ENCODE measurements around the gene PALD1. TPM values are rescaled to one million over a fixed set of nuclear protein-coding genes. Genes with fewer than 3 reads are reported as not detected.

Gene PALD1
- total and polyA plus RNA-seq, 9 of the 15 experiments (the other 6 are each of a cell fraction or from before 2014, with no cell fraction given), result 0.03 to 0.29 (median 0.09) TPM; not detected in 2

DNA sequence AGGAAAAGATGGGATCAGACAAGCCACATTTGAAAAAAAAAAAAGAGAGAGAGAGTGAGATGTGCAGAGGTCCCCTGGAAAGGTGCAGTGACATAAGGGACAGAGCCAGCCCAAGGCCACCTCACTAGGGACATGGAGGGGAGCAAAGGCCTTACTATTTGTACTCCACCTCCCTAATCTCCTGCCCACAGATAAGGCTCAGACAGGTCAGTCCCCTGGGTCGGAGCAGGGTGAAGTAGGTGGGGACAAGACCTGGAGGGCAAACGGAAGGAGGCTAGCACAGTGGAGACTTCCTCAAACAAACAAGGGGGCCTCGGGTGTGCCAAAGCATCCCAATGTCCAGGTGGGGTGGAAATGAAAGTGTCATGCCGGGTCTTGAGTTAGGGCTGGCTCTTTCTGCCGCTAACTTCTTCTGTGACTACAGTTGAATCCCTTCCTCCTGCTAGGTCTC lies 117.0 kb downstream of the PALD1 start:
- DNase-seq (ENCODE audit: extremely low read depth in 1 of 4, low spot score in 3 of 4) (peak; percentile 57 to 75 (median 64)), ATAC-seq (peak; percentile 61), FAIRE-seq (peak; percentile 37)
- 9% methylated on average over 5 of the region's 5 CpGs for WGBS (ENCODE audit: insufficient coverage, low coverage, missing lambda C conversion rate)
- Histone ChIP-seq H3K9me3 (replicated peaks; ENCODE audit: control insufficient read depth, insufficient read depth, low read depth, low read length) (no peaks in the 10 kb centered on the region), H3K27me3 (ENCODE audit: control insufficient read depth in 2 of 2, insufficient read depth in 2 of 2, low read length in 2 of 2) (no peaks in the 10 kb centered on the region), H4K20me1 (replicated peaks; ENCODE audit: control insufficient read depth, insufficient read depth, low read length) (no peaks in the 10 kb centered on the region), H3K9ac (ENCODE audit: insufficient read depth in 1 of 2, low read depth in 2 of 2, low read length in 2 of 2) (peak overlapping the region; percentile 42 to 73; a peak in 3 of 4 replicates), H3K4me1 (replicated peaks in 1 of 2; ENCODE audit: control insufficient read depth in 2 of 2, insufficient read depth in 2 of 2, low read length in 2 of 2) (peaks cover 53 to 67% of the 10 kb centered on the region in 2 experiments), H2AFZ (ENCODE audit: low read depth, low read length) (peak overlapping the region; percentile 88), H3K4me2 (ENCODE audit: insufficient read depth, low read length) (peak overlapping the region; percentile 63), H3K9me1 (ENCODE audit: control insufficient read depth, insufficient read depth, low read length) (no peaks in the 10 kb centered on the region), H3K36me3 (ENCODE audit: control insufficient read depth, insufficient read depth, low read length) (no peaks in the 10 kb centered on the region), H3K79me2 (ENCODE audit: control insufficient read depth, insufficient read depth, low read length) (no peaks in the 10 kb centered on the region; the same call in 2 of the 3 replicates), H3K4me3 (no peak overlapping the region), H3K27ac (ENCODE audit: extremely low read depth, low read depth, low read length) (peak overlapping the region; percentile 73)
- intact Hi-C loops (cut with micrococcal nuclease), result loop anchor here (2.0 kb wide), 1 partner anchor 37 kb away; no protein-coding TSS in a partner anchor
- ChIA-PET CTCF (ENCODE audit: low intra/inter-chr PET ratio) (no interaction called here), POLR2A (no interaction called here)
- in situ Hi-C loops (cut with MboI), result no loop called here
- BruUV-seq (replicated peaks), result no TSS peak
- TF ChIP-seq, protein P1, sequence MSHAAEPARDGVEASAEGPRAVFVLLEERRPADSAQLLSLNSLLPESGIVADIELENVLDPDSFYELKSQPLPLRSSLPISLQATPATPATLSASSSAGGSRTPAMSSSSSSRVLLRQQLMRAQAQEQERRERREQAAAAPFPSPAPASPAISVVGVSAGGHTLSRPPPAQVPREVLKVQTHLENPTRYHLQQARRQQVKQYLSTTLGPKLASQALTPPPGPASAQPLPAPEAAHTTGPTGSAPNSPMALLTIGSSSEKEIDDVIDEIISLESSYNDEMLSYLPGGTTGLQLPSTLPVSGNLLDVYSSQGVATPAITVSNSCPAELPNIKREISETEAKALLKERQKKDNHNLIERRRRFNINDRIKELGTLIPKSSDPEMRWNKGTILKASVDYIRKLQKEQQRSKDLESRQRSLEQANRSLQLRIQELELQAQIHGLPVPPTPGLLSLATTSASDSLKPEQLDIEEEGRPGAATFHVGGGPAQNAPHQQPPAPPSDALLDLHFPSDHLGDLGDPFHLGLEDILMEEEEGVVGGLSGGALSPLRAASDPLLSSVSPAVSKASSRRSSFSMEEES (CRISPR knock-in tag; IDR thresholded peaks at IDR 0.05), result no peak
- TF ChIP-seq ZFP36 (IDR thresholded peaks at IDR 0.05; ENCODE audit: low read depth, low read length, partially characterized antibody) (no peak), SMARCA4 (IDR thresholded peaks at IDR 0.05) (0 out of 2 replicates have a peak, but pooled peaks have one; percentile 28), ZNF518B (CRISPR knock-in tag; IDR thresholded peaks at IDR 0.05) (no peak), HNRNPL (IDR thresholded peaks at IDR 0.05; ENCODE audit: low read depth, low read length) (peak; percentile 71; the same call in 1 of the 2 replicates), SPI1 (IDR thresholded peaks at IDR 0.05; ENCODE audit: borderline replicate concordance, low read depth, low read length) (peak; percentile 64; the same call in 1 of the 2 replicates), HDAC1 (IDR thresholded peaks at IDR 0.05) (0 out of 4 replicates have a peak, but pooled peaks of 1 of the 2 experiments have one; percentile 19), CBFA2T3 (IDR thresholded peaks at IDR 0.05) (peak; percentile 20; the same call in 1 of the 2 replicates), ELF4 (CRISPR knock-in tag; IDR thresholded peaks at IDR 0.05) (0 out of 2 replicates have a peak, but pooled peaks have one; percentile 12), SMAD4 (CRISPR knock-in tag; conservative IDR thresholded peaks at IDR 0.05) (peak; percentile 31; the same call in 1 of the 2 replicates), TAF1 (IDR thresholded peaks at IDR 0.05; ENCODE audit: control insufficient read depth, extremely low read depth, insufficient read depth, low read length, severe bottlenecking) (peak; percentile 15), MCM3 (IDR thresholded peaks at IDR 0.05) (no peak), MTA1 (IDR thresholded peaks at IDR 0.05; ENCODE audit: borderline replicate concordance) (peak; percentile 39; the same call in 1 of the 2 replicates), MYNN (IDR thresholded peaks at IDR 0.05) (0 out of 2 replicates have a peak, but pooled peaks have one; percentile 19), MYNN (CRISPR knock-in tag; IDR thresholded peaks at IDR 0.05) (no peak), ARID1B (IDR thresholded peaks at IDR 0.05) (peak; percentile 37), JUND (IDR thresholded peaks at IDR 0.05; ENCODE audit: borderline replicate concordance, low read depth, low read length) (no peak), JUND (tag; IDR thresholded peaks at IDR 0.05; ENCODE audit: borderline replicate concordance, low read depth, low read length) (peak; percentile 22; the same call in 1 of the 3 replicates), CTBP1 (IDR thresholded peaks at IDR 0.05; ENCODE audit: borderline replicate concordance) (peak; percentile 51; the same call in 1 of the 2 replicates), OTX1 (CRISPR knock-in tag; IDR thresholded peaks at IDR 0.05) (0 out of 2 replicates have a peak, but pooled peaks have one; percentile 42), GATAD2A (IDR thresholded peaks at IDR 0.05) (peak; percentile 34; the same call in 1 of the 2 replicates)
